Endothelial cell of umbilical vein (primary cell): ENCODE data around the gene DKK3. TPM values are rescaled to one million over a fixed set of nuclear protein-coding genes. Genes with fewer than 3 reads are reported as not detected.

Source experiments
- BruUV-seq: library from RNA; stranded (reverse); fragments of 400-500 nt; replicated peaks from 2 replicates; lab custom pipeline; 2021; lab: Mats Ljungman, UMichigan
- CTCF ChIA-PET: fragments of 300-600, 350-600 bp; sonication (Branson Sonifier 250); formaldehyde crosslinking; loops from one replicate; lab custom pipeline; 2021; ENCODE audit warnings: antibody characterized with exemption, inconsistent platforms; lab: Charles Lee
- POLR2A ChIA-PET: fragments of 300-600, 350-600 bp; sonication (Branson Sonifier 250); formaldehyde crosslinking; loops from one replicate; lab custom pipeline; 2021; ENCODE audit warnings: antibody characterized with exemption, inconsistent platforms; lab: Charles Lee
- DNase-seq: peaks from one replicate; pipeline ENCODE4 v3.0.0-alpha.2; 2011; ENCODE audit warnings: low read depth, low spot score
- FAIRE-seq: peaks from 2 replicates; lab custom pipeline; 2011; peaks lifted over from hg19 to GRCh38; lab: Jason Lieb, UNC
- H2AFZ ChIP-seq: 2 replicates; pipeline ENCODE4 v1.6.0; 2012; ENCODE audit warnings: low read depth, low read length, control low read depth, inconsistent platforms
- H3K27ac ChIP-seq: 2 replicates; pipeline ENCODE4 v1.5.1; 2011; ENCODE audit warnings: low read depth, mild to moderate bottlenecking, control low read depth, low read length, moderate library complexity; ENCODE audit not compliant: insufficient read depth
- H3K27me3 ChIP-seq, 2 experiments: 2 replicates each; pipeline versions ENCODE4 v1.6.0 to v1.6.1; 2011; ENCODE audit warnings: low read length in 2 of 2, mixed read lengths in 1 of 2; ENCODE audit not compliant: control insufficient read depth in 2 of 2, insufficient read depth in 2 of 2
- H3K36me3 ChIP-seq, 2 experiments: 2 replicates in 1 of 2; 3 replicates in 1 of 2; pipeline ENCODE4 v1.5.1; 2011; ENCODE audit warnings: low read length in 2 of 2, mild to moderate bottlenecking in 1 of 2, moderate library complexity in 1 of 2; ENCODE audit not compliant: control insufficient read depth in 2 of 2, insufficient read depth in 2 of 2; ENCODE audit errors: extremely low read depth in 1 of 2
- H3K4me1 ChIP-seq: 3 replicates; pipeline ENCODE4 v1.5.1; 2011; ENCODE audit warnings: mild to moderate bottlenecking, low read length; ENCODE audit not compliant: control insufficient read depth, insufficient read depth; ENCODE audit errors: extremely low read depth
- H3K4me2 ChIP-seq: 2 replicates; pipeline ENCODE4 v1.6.1; 2011; ENCODE audit warnings: low read length, control low read depth, mixed read lengths; ENCODE audit not compliant: insufficient read depth
- H3K4me3 ChIP-seq, 3 experiments: fragments of 200-600 bp in 1 of 3; sonication (generic), shearing (Covaris generic) in 1 of 3; replicated peaks in 1 of 3; 2 replicates each; pipeline ENCODE4 v1.5.1; 2011 to 2016; ENCODE audit warnings: control low read depth in 3 of 3, low read length in 3 of 3, mild to moderate bottlenecking in 2 of 3, inconsistent platforms in 1 of 3, low read depth in 1 of 3, moderate library complexity in 1 of 3; ENCODE audit not compliant: insufficient read depth in 1 of 3
- H3K79me2 ChIP-seq: 2 replicates; pipeline ENCODE4 v1.6.0; 2012; ENCODE audit warnings: low read length, inconsistent platforms; ENCODE audit not compliant: control insufficient read depth, insufficient read depth
- H3K9ac ChIP-seq: replicated peaks from 2 replicates; pipeline ENCODE3; 2011; ENCODE audit warnings: low read length, control low read depth; ENCODE audit not compliant: insufficient read depth; ENCODE audit errors: extremely low read depth
- H3K9me1 ChIP-seq: replicated peaks from 3 replicates; pipeline ENCODE4 v1.6.0; 2011; ENCODE audit warnings: mild to moderate bottlenecking, low read length; ENCODE audit not compliant: control insufficient read depth, insufficient read depth; ENCODE audit errors: extremely low read depth
- H3K9me3 ChIP-seq: replicated peaks from 2 replicates; pipeline ENCODE4 v1.5.1; 2012; ENCODE audit warnings: low read length, inconsistent platforms; ENCODE audit not compliant: control insufficient read depth, insufficient read depth
- H4K20me1 ChIP-seq: replicated peaks from 2 replicates; pipeline ENCODE3; 2011; ENCODE audit warnings: mild to moderate bottlenecking, low read length; ENCODE audit not compliant: control insufficient read depth, insufficient read depth; ENCODE audit errors: extremely low read depth
- EZH2 ChIP-seq: IDR thresholded peaks from 2 replicates; pipeline ENCODE4 v1.6.1; 2012; ENCODE audit warnings: borderline replicate concordance, low read depth, mild to moderate bottlenecking, moderate library complexity, low read length, inconsistent platforms; ENCODE audit not compliant: severe bottlenecking
- FOS ChIP-seq: IDR thresholded peaks from 2 replicates; pipeline ENCODE4 v1.6.1; 2011; ENCODE audit warnings: mild to moderate bottlenecking, low read length, moderate library complexity, borderline replicate concordance; ENCODE audit not compliant: insufficient read depth
- GATA2 ChIP-seq: IDR thresholded peaks from 2 replicates; pipeline ENCODE4 v1.7.0; 2011; ENCODE audit warnings: low read depth, mild to moderate bottlenecking, moderate library complexity, mixed read lengths, low read length; ENCODE audit not compliant: insufficient read length, insufficient read depth
- JUN ChIP-seq: IDR thresholded peaks from 2 replicates; pipeline ENCODE4 v1.6.1; 2011; ENCODE audit warnings: borderline replicate concordance, low read depth; ENCODE audit not compliant: insufficient read length, insufficient read depth
- MYC ChIP-seq: IDR thresholded peaks from one replicate; pipeline ENCODE4 v1.6.1; 2011; ENCODE audit warnings: mild to moderate bottlenecking, low read depth, low read length
- POLR2A ChIP-seq: IDR thresholded peaks from 2 replicates; pipeline ENCODE4 v1.6.1; 2012; ENCODE audit warnings: low read depth, mild to moderate bottlenecking, control low read depth, low read length
- POLR2AphosphoS5 ChIP-seq: IDR thresholded peaks from 2 replicates; pipeline ENCODE4 v1.6.1; 2012; ENCODE audit warnings: low read depth, mild to moderate bottlenecking, control low read depth, low read length, moderate library complexity; ENCODE audit not compliant: insufficient read depth
- dilution Hi-C: fragments of 300-500 bp; cut with MboI; formaldehyde crosslinking; loops from one replicate; pipeline ENCODE4 v1.15.0; 2019; ENCODE audit warnings: low sequenced_read_pairs; ENCODE audit not compliant: extremely low pct_ligation_motif_present
- intact Hi-C: fragments of 100-400 bp; cut with micrococcal nuclease; formaldehyde crosslinking; loops from one replicate; pipeline ENCODE4 v1.10.0; 2022
- polyA plus RNA-seq, 4 experiments: library from polyadenylated mRNA; depleted of rRNA in 3 of 4; stranded (reverse) in 3 of 4; unstranded in 1 of 4; fragments of >200 nt; gene quantifications; 2 replicates each; pipeline versions ENCODE4 v1.2.1 to v1.2.3, GENCODE V29; 2011 to 2012; ENCODE audit warnings: missing spikeins in 1 of 4
- total RNA-seq: library from RNA; stranded (reverse); gene quantifications from 2 replicates; pipeline ENCODE4 v1.2.3, GENCODE V29; 2021
- TF ChIP-seq, protein P1 (sequence below): IDR thresholded peaks from 2 replicates; pipeline ENCODE4 v1.6.1; 2011; ENCODE audit not compliant: insufficient read depth, insufficient read length
- TF ChIP-seq, protein P2 (sequence below), 2 donors: IDR thresholded peaks; 1 replicate in 1 of 2; 2 replicates in 1 of 2; pipeline ENCODE4 v1.5.1; 2011; ENCODE audit warnings: low read length in 2 of 2, mild to moderate bottlenecking in 2 of 2, moderate library complexity in 2 of 2, control low read depth in 1 of 2, inconsistent platforms in 1 of 2, low read depth in 1 of 2; ENCODE audit not compliant: insufficient read depth in 1 of 2; ENCODE audit errors: extremely low read depth in 1 of 2

Gene DKK3
- total and polyA plus RNA-seq, 2 donors (not counting 3 experiments of a cell fraction or from before 2014, with no cell fraction given) = 131 to 335 TPM

GRCh38 chr11:12057299-12057980 is 49.0 kb upstream of the DKK3 start:
- Histone ChIP-seq H4K20me1 (no peaks in the 10 kb centered on the region), H3K27me3 (no peaks in the 10 kb centered on the region), H3K27ac (no peak overlapping the region), H3K9ac (no peak overlapping the region), H3K36me3 (no peaks in the 10 kb centered on the region), H3K4me2 (no peak overlapping the region), H3K9me1 (no peaks in the 10 kb centered on the region), H3K4me1 (no peaks in the 10 kb centered on the region), H3K9me3 (no peaks in the 10 kb centered on the region), H2AFZ (no peak overlapping the region), H3K4me3 (no peak overlapping the region), H3K79me2 (no peaks in the 10 kb centered on the region)
- ChIA-PET POLR2A (no interaction called here), CTCF (interaction anchor here (1.3 to 2.3 kb wide), 3 partner anchors 9 to 31 kb away, joined by 3 to 7 read pairs (median 4); no protein-coding TSS in a partner anchor)
- intact Hi-C loops (no loop called here), dilution Hi-C loops (no loop called here)
- BruUV-seq = no TSS peak
- DNase-seq (no peak), FAIRE-seq (no peak)
- TF ChIP-seq POLR2A = no peak
- TF ChIP-seq FOS = no peak

DNA sequence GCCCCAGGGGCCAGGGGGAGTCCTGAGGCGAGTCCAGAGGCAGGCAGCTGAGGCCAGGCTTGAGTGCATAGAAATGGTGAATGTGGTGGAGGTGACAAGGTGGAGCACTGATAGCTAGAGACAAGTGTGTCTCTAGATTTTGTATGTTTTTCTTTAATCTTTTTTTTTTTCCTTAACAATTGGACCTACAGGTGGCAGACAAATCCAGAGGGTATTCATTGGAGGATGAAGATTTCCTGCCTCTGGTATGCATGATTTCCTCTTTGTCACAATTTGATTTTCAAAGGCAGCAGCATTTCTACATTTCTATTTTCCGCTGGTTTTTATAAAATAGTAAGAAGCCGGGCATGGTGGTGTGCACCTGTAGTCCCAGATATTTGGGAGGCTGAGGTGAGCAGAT is 47.7 kb upstream of the DKK3 start:
- Histone ChIP-seq H3K9me1 (no peaks in the 10 kb centered on the region), H3K4me1 (no peaks in the 10 kb centered on the region), H2AFZ (no peak overlapping the region), H3K79me2 (no peaks in the 10 kb centered on the region), H3K4me2 (no peak overlapping the region), H3K9ac (no peak overlapping the region), H3K9me3 (no peaks in the 10 kb centered on the region), H3K27me3 (no peaks in the 10 kb centered on the region), H3K4me3 (no peak overlapping the region), H3K27ac (no peak overlapping the region), H3K36me3 (no peaks in the 10 kb centered on the region), H4K20me1 (no peaks in the 10 kb centered on the region)
- peak; percentile 35 for FAIRE-seq
- no TSS peak for BruUV-seq
- TF ChIP-seq POLR2AphosphoS5 (no peak), GATA2 (no peak), FOS (no peak), MYC (no peak), JUN (no peak), EZH2 (no peak), POLR2A (no peak)
- TF ChIP-seq, protein P1, sequence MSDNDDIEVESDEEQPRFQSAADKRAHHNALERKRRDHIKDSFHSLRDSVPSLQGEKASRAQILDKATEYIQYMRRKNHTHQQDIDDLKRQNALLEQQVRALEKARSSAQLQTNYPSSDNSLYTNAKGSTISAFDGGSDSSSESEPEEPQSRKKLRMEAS = no peak
- TF ChIP-seq, protein P2, sequence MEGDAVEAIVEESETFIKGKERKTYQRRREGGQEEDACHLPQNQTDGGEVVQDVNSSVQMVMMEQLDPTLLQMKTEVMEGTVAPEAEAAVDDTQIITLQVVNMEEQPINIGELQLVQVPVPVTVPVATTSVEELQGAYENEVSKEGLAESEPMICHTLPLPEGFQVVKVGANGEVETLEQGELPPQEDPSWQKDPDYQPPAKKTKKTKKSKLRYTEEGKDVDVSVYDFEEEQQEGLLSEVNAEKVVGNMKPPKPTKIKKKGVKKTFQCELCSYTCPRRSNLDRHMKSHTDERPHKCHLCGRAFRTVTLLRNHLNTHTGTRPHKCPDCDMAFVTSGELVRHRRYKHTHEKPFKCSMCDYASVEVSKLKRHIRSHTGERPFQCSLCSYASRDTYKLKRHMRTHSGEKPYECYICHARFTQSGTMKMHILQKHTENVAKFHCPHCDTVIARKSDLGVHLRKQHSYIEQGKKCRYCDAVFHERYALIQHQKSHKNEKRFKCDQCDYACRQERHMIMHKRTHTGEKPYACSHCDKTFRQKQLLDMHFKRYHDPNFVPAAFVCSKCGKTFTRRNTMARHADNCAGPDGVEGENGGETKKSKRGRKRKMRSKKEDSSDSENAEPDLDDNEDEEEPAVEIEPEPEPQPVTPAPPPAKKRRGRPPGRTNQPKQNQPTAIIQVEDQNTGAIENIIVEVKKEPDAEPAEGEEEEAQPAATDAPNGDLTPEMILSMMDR (IDR thresholded peaks at IDR 0.05; ENCODE audit: extremely low read depth in 1 of 2, insufficient read depth in 1 of 2, low read depth in 1 of 2, low read length in 2 of 2) = no peak
- dilution Hi-C loops = no loop called here
- DNase-seq = no peak
- intact Hi-C loops = no loop called here
- CTCF ChIA-PET = interaction anchor here (0.6 to 2.3 kb wide), 8 partner anchors 8 to 226 kb away, joined by 3 to 8 read pairs (median 3); no protein-coding TSS in a partner anchor
- POLR2A ChIA-PET = no interaction called here
